ENCODE results near the gene KLK5. TPM values are rescaled to one million over a fixed set of nuclear protein-coding genes. Genes with fewer than 3 reads are reported as not detected.

KLK5 gene
- total RNA-seq, 1 donor from 2014 or later, result not detected

- Mint-ChIP-seq H3K27me3 (peaks cover 15% of the 10 kb centered on the region), H3K9me3 (no peaks in the 10 kb centered on the region), H3K27ac (no peak overlapping the region), H3K4me3 (no peak overlapping the region), H3K36me3 (ENCODE audit: low read depth) (no peaks in the 10 kb centered on the region), H3K4me1 (peaks cover 11% of the 10 kb centered on the region)
- intact Hi-C loops (cut with micrococcal nuclease), result loop anchor here (5.0 kb wide), 1 partner anchor 122 kb away; no protein-coding TSS in a partner anchor
- DNase-seq, result no peak
These were observed 28.3 kb downstream of the KLK5 start for GRCh38 chr19:50924586-50924985.

DNA sequence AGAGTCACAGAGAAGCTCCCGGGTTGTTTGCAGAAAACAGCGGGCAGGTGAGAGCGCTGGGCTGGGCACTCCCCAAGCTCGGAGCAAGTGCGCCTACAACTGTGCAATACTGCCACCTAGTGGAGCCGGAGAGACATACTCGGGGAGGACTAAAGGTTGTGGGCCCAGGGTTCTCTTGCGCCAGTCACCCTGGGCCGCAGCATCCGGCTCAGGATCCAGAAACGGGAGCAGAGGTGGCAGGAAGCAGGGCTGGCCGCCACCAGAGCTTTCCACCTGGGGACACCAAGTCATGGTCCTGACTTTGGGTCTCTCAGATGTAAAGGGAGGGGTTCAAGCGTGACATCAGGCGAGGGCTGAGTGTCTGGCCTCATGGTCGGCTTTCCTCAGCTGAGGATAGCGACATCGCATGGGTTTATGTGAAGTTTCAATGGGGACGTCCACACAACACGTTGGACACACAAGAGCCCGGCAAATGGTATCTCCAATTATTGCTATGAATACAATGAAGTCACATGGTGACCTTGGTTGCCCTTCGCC is 30.5 kb downstream of the KLK5 start:
- peaks cover 15% of the 10 kb centered on the region for H3K27me3 Mint-ChIP-seq
- no peak overlapping the region for H3K4me3 Mint-ChIP-seq
- H3K36me3 Mint-ChIP-seq (ENCODE audit: low read depth), result no peaks in the 10 kb centered on the region
- intact Hi-C loops (cut with micrococcal nuclease), result loop anchor here (1.0 to 5.0 kb wide), 2 partner anchors 16 to 120 kb away; no protein-coding TSS in a partner anchor
- peak; percentile 93 for DNase-seq
- H3K9me3 Mint-ChIP-seq, result no peaks in the 10 kb centered on the region
- peaks cover 11% of the 10 kb centered on the region for H3K4me1 Mint-ChIP-seq
- H3K27ac Mint-ChIP-seq, result peak overlapping the region; percentile 26

DNA sequence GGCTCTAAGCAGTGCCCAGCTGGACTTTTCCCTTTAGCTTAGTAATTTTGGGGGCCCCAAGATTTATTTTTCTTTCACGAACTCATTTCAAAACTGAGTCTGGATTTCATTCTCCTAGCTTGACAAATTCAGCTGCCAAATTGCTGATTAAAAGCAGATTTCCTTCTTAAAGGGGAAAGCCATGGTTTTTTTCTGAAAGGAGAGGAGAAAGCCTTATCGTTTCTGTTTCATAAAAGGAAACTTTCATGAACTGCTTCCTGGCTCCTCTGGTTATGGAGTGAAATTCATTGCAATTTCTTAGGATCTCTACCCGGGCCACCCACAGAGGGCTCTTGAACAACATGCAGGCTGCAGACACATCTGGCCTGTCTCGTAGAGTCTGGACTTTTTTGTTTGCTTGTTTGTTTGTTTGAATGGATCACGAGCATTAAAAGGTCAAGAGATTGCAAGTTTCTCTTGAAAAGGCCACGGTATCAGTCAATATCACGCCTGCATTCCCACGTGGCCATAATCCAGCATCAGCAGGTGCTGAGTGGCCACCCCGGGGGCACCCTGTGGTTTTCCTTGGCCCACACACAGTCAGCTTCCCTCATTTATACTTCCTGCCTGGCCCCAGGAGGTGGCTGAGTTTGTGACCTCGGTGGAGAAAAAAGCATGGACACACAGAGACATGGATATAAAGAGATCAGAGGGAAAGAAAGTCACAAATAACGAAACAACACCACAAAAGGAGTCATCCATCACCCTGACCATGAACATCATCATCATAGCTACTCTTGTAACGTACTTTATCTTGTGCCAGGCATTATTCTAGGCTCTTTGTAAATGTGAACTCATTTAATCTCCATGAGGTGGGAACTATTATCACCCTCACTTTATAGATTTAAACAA is 31.2 kb downstream of the KLK5 start:
- peak overlapping the region; percentile 26 for H3K27ac Mint-ChIP-seq
- H3K9me3 Mint-ChIP-seq, result no peaks in the 10 kb centered on the region
- peaks cover 11% of the 10 kb centered on the region for H3K4me1 Mint-ChIP-seq
- intact Hi-C loops (cut with micrococcal nuclease), result loop anchor here (1.0 to 5.0 kb wide), 2 partner anchors 15 to 119 kb away; no protein-coding TSS in a partner anchor
- DNase-seq, result no peak
- no peaks in the 10 kb centered on the region for H3K36me3 Mint-ChIP-seq (ENCODE audit: low read depth)
- no peak overlapping the region for H3K4me3 Mint-ChIP-seq
- H3K27me3 Mint-ChIP-seq, result peaks cover 18% of the 10 kb centered on the region

GRCh38 chr19:50916069-50916468 is 36.8 kb downstream of the KLK5 start:
- H3K27me3 Mint-ChIP-seq, result peaks cover 10% of the 10 kb centered on the region
- H3K4me1 Mint-ChIP-seq, result peaks cover 2% of the 10 kb centered on the region
- no peaks in the 10 kb centered on the region for H3K36me3 Mint-ChIP-seq (ENCODE audit: low read depth)
- DNase-seq, result no peak
- intact Hi-C loops (cut with micrococcal nuclease), result no loop called here
- H3K9me3 Mint-ChIP-seq, result no peaks in the 10 kb centered on the region
- no peak overlapping the region for H3K4me3 Mint-ChIP-seq
- H3K27ac Mint-ChIP-seq, result no peak overlapping the region

DNA sequence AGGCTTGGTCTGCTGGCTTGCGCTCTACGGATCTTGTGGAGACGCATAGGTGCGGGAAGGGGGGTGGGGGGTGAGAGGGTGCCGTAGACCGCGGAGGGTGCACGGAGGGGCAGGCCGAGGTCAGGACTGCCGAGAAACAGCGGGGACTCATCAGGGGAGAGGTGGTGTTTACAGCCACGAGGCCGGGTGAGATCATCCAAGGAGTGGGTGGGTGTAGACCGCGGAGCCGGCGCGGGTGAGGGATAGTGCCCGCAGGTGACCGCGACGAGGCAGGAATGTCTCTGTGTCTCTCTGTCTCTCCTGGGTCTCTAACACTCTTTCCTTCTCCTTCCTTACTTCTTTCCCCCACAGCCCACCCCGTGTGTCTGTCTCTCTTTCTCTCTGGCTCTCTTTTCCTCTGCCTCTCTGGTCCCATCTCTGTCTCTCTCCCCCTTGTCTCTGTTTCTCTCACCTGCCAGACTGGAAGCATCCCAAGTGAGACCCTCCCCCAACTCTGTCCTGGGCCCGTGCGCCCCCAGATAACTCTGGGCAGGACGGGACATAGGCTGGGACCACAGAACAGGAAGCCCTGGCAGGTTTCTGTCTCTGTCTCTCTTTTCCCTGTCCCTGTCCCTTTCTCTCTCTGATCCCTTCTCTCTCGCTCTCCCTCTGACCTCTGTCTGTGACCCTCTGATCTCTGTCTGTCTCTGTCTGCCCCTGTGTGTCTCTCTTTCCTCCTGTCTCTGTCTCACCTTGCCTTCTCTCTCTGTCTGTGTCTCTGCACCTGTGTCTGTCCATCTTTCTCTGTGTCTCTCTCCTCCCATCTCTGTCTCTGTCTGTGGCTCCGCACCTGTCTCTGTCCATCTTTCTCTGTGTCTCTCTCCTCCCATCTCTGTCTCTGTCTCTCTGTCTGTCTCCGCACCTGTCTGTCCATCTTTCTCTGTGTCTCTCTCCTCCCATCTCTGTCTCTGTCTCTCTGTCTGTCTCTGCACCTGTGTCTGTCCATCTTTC is 39.8 kb downstream of the KLK5 start:
- Mint-ChIP-seq H3K9me3 (no peaks in the 10 kb centered on the region), H3K27me3 (peaks cover 35% of the 10 kb centered on the region), H3K4me3 (no peak overlapping the region), H3K27ac (no peak overlapping the region), H3K36me3 (ENCODE audit: low read depth) (no peaks in the 10 kb centered on the region), H3K4me1 (peaks cover 2% of the 10 kb centered on the region)
- intact Hi-C loops (cut with micrococcal nuclease), result no loop called here
- DNase-seq, result no peak

DNA sequence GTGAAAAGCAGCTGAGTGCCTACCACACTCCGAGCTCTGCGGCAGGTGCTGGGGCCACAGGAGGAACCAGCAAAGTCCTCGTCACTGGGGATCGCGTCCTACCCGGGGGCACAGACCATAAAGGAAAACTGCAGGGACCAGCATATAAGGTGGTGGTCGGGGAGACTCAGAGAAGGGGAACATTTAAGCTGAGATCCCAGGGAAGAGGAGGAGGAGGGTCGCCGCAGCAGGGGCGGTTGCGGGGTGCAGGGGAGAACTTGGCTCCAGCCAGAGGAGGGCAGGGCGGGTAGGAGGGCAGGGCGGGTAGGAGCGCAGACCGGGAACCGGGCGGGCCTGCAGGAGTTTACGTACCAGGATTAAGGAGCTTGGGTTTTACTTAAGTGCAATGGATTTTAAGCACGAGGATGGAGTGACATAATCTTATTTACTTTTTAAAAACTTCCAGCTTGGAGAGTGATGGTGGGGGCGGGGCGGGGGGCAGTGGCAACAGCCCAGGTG is 40.7 kb downstream of the KLK5 start:
- no peak for DNase-seq
- Mint-ChIP-seq H3K27me3 (peaks cover 37% of the 10 kb centered on the region), H3K36me3 (ENCODE audit: low read depth) (no peaks in the 10 kb centered on the region), H3K4me1 (peaks cover 2% of the 10 kb centered on the region), H3K9me3 (no peaks in the 10 kb centered on the region), H3K27ac (no peak overlapping the region), H3K4me3 (no peak overlapping the region)
- intact Hi-C loops (cut with micrococcal nuclease), result no loop called here

DNA sequence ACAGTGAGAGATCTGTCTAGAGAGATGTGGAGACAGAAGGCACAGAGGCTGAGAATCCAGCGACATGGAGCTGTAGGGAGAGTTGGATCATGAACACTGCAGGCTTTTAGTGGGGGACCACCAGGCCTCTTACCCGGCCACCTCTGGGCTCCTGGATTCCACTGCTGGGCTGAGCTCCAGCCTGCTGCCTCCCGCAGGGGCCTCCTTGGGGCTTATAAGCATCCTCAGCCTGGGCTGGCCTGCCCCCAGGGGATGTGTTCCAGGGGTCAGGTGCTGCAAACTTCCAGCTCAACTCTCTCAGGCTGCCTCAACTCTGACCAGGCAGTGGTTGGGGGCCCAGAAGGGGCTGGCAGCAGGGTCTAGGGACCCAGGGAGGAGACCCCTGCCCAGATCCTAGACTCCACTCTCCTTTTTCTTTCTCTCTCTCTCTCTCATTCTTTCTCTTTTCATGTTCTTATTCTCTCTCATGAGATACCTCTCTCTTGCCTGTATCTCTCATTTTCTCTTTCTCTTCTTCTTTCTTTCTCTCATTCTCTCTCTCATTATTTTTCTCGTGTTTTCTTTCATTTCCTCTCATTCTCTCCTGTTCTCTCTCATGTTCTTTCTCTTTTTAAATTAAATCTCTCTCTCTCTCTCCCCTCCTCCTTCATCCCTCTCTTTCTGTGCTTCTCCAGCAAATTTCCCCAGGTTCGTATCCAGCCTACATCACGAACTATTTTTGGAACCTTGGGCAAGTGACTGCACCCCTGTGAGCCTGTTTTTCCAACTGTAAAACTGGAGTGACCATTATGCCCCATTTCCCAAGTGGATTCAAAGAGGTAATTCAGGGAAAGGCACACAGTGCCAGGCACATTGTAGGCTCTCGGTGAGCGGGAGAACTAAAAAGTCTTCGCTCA is 41.4 kb downstream of the KLK5 start, which contains the start of gene KLK4:
KLK4 (minus strand) TSS at position 190 of the 896 bp plus-strand sequence. CDS start 657 bp downstream, outside the sequence.
- H3K4me3 Mint-ChIP-seq, result no peak within 1 kb of the TSS
- H3K27me3 Mint-ChIP-seq, result peaks cover 35% of the 10 kb centered on the region
- H3K27ac Mint-ChIP-seq, result no peak within 1 kb of the TSS
- intact Hi-C loops (cut with micrococcal nuclease), result no loop called here
- no peak for DNase-seq
- H3K36me3 Mint-ChIP-seq (ENCODE audit: low read depth), result no peaks in the 10 kb centered on the region
- H3K9me3 Mint-ChIP-seq, result no peaks in the 10 kb centered on the region
- H3K4me1 Mint-ChIP-seq, result peaks cover 2% of the 10 kb centered on the region

GRCh38 chr19:50910722-50911121 is 42.1 kb downstream of the KLK5 start:
- Mint-ChIP-seq H3K4me1 (peaks cover 2% of the 10 kb centered on the region), H3K36me3 (ENCODE audit: low read depth) (no peaks in the 10 kb centered on the region), H3K4me3 (no peak overlapping the region), H3K27me3 (peaks cover 32% of the 10 kb centered on the region), H3K9me3 (no peaks in the 10 kb centered on the region), H3K27ac (no peak overlapping the region)
- intact Hi-C loops (cut with micrococcal nuclease), result no loop called here
- DNase-seq, result no peak

GRCh38 chr19:50909240-50910070 is 43.4 kb downstream of the KLK5 start:
- Mint-ChIP-seq H3K27me3 (peaks cover 32% of the 10 kb centered on the region), H3K4me3 (peak overlapping the region; percentile 51), H3K9me3 (no peaks in the 10 kb centered on the region), H3K27ac (no peak overlapping the region), H3K4me1 (peaks cover 2% of the 10 kb centered on the region), H3K36me3 (ENCODE audit: low read depth) (no peaks in the 10 kb centered on the region)
- peak; percentile 83 for DNase-seq
- intact Hi-C loops (cut with micrococcal nuclease), result no loop called here

DNA sequence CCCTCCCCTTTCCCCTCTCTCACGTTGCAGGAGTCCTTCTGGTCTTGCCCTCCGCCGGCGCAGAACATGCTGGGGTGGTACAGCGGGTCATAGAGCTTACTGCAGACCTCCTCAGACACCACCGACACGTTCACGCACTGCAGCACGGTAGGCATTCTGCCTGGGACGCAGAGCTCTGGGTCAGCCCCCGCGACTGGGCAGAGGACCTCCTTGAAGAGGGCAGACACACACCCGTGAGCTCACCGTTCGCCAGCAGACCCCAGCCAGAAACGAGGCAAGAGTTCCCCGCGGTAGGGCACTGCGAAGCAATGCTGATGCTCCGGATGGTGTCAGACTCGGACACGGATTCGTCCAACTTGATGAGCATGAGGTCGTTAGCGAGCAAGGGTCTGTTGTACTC is 44.5 kb downstream of the KLK5 start:
- Mint-ChIP-seq H3K4me3 (no peak overlapping the region), H3K36me3 (ENCODE audit: low read depth) (no peaks in the 10 kb centered on the region), H3K27me3 (peaks cover 32% of the 10 kb centered on the region), H3K27ac (no peak overlapping the region), H3K9me3 (no peaks in the 10 kb centered on the region), H3K4me1 (peaks cover 2% of the 10 kb centered on the region)
- intact Hi-C loops (cut with micrococcal nuclease), result no loop called here
- no peak for DNase-seq

DNA sequence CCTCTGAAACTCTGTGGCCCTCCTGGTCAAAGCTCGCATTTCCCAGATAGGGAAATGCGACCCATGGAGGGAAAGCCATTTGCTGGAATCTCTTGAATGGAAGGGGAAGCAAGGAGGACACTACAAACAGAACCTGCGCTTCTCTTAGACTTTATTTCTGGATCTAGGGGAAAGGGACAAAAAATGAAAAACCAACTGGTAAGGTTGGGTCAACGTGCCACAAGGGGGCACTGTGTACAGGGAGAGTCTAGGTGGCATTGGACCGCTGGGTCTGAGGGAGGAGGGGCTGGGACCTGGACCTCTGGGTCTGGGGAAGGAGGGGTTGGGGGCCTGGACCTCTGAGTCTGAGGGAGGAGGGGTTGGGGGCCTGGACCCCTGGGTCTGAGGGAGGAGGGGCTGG is 46.6 kb downstream of the KLK5 start:
- Mint-ChIP-seq H3K36me3 (ENCODE audit: low read depth) (no peaks in the 10 kb centered on the region), H3K9me3 (no peaks in the 10 kb centered on the region), H3K4me3 (no peak overlapping the region), H3K4me1 (peaks cover 2% of the 10 kb centered on the region), H3K27ac (no peak overlapping the region), H3K27me3 (peaks cover 32% of the 10 kb centered on the region)
- DNase-seq, result peak; percentile 79
- intact Hi-C loops (cut with micrococcal nuclease), result loop anchor here (1.0 kb wide), 1 partner anchor 16 kb away; no protein-coding TSS in a partner anchor

- Mint-ChIP-seq H3K4me1 (no peaks in the 10 kb centered on the region), H3K27ac (no peak overlapping the region), H3K9me3 (no peaks in the 10 kb centered on the region), H3K27me3 (peaks cover 6% of the 10 kb centered on the region), H3K36me3 (ENCODE audit: low read depth) (no peaks in the 10 kb centered on the region), H3K4me3 (no peak overlapping the region)
- DNase-seq, result no peak
- intact Hi-C loops (cut with micrococcal nuclease), result no loop called here
These were observed 50.2 kb downstream of the KLK5 start for GRCh38 chr19:50902640-50903039.
